DLD1 (cell line): ENCODE measurements around the gene PRR33.
"Not testable (repeated sequence)": the region's sequence is repeated elsewhere in the genome, so short reads cannot be mapped to it uniquely, and the experiment has no call there.

Source experiments
- in situ Hi-C: cut with HindIII; loops from 2 replicates; pipeline ENCODE4 v1.10.0; 2017; ENCODE audit warnings: low sequenced_read_pairs

The PRR33 gene

GRCh38 chr11:1890856-1891830 lies 552 bp downstream of the PRR33 start:
- in situ Hi-C loops, result no loop called here

DNA sequence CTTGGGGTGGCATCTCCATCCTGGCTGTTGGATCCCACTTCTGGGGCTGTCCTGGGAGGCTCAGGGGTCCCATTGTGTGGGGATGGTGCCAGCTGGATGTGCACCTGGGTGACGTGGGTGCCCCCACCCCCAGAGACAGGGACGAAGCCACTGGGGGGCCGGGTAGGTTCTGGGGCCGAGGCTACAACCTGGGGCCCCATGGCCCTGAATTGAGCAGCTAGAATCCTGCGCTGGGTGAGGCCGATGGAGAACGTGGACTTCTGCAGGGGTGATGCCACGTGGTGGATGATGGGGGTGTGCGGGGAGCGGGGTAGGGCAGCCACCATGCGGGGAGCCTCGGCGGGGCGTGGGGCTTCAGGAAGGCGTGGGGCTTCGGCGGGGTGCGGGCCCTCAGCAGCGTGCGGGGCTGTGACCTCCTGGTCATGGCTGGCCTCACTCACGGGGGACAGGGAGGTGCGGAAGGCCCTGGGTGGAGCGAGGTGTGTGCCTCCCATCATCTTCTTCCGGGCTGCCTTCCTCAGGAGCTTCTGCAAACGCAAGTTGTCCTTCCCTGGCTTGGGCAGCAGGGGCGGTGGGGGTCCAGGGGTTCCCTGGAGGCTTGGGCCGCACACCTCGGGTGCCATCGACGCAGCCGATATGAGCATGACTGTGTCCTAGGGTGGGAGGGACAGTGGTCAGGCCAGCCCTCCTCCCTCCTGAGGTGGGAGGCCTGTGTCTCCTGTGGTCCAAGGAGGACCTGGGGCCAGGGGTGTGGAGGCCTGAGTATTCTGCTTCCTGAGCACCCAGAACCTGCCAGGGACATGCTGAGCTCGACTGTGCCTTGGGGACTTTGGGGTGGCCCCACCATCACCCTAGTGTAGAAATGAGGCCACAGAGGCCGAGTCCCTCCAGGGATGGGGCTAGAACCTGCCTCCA lies 1.5 kb downstream of the PRR33 start:
- in situ Hi-C loops, result no loop called here

- in situ Hi-C loops, result no loop called here
These were observed 2.3 kb downstream of the PRR33 start for GRCh38 chr11:1889224-1889930.

GRCh38 chr11:1888811-1889210 lies 2.9 kb downstream of the PRR33 start:
- in situ Hi-C loops, result no loop called here

DNA sequence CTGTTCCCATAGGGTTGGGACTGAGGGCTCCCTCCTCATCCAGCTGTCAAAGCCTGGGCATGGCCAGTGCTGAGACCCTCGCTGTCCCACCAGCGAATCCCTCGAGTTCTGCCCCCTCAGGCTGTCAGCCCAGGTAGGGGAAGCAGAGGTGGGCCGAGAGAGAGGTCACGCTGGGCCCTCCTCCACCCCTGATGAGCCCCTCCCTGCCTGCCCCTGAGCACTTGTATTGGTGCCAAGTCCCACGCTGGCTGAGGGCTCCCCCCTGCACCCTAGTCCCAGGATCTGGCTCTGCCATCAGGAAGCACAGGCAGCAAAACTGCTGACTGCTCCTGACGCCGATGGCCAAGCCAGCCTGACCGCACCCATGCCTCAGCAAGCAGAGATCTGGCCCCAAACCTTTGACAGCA lies 3.3 kb downstream of the PRR33 start:
- in situ Hi-C loops, result no loop called here

DNA sequence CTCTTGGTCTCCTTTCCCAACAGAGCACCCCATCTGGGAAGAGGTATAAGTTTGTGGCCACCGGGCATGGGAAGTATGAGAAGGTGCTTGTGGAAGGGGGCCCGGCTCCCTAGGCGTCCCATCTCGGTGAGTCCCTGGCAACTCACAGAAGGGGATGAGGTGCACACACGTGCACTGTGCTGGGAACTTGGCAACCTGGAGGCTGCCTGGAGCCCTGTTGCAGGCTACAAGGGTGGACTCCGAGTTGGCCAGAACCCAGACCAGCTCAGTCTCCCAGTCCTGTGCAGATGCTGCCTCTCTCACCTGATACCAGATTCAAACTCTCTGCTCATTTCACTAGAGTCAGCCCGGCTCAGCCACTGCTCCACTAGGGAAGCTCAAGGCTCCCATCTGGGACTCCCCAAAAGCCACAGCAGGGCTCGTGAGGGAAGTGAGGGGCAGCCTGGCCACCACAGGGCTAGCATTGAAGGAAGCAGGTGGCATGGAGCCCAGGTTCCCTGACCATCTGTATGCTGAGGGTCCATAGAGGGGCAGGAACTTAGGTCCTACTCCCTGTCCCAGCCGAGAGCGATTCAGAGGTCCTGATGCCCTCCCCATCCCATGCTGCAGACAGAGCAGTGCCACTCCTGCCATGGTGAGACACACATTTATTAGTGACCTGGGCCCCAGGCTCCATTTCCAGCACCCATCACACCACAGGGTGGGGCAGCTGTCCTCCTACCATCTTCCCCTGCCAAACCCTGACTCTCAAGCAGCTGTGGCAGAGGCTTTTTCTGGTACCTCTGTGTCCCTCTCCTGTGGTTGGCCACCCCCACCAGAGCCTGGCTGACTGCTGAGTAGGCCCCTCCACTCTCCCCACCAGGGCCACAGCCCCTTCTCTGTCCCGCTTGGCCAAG lies 4.0 kb downstream of the PRR33 start:
- in situ Hi-C loops, result no loop called here

- in situ Hi-C loops, result not testable (repeated sequence)
These were observed 5.1 kb downstream of the PRR33 start for GRCh38 chr11:1886551-1886950.

- in situ Hi-C loops, result no loop called here
These were observed 7.4 kb downstream of the PRR33 start for GRCh38 chr11:1884303-1884700.

- in situ Hi-C loops, result no loop called here
These were observed 8.1 kb downstream of the PRR33 start for GRCh38 chr11:1883346-1884302.

DNA sequence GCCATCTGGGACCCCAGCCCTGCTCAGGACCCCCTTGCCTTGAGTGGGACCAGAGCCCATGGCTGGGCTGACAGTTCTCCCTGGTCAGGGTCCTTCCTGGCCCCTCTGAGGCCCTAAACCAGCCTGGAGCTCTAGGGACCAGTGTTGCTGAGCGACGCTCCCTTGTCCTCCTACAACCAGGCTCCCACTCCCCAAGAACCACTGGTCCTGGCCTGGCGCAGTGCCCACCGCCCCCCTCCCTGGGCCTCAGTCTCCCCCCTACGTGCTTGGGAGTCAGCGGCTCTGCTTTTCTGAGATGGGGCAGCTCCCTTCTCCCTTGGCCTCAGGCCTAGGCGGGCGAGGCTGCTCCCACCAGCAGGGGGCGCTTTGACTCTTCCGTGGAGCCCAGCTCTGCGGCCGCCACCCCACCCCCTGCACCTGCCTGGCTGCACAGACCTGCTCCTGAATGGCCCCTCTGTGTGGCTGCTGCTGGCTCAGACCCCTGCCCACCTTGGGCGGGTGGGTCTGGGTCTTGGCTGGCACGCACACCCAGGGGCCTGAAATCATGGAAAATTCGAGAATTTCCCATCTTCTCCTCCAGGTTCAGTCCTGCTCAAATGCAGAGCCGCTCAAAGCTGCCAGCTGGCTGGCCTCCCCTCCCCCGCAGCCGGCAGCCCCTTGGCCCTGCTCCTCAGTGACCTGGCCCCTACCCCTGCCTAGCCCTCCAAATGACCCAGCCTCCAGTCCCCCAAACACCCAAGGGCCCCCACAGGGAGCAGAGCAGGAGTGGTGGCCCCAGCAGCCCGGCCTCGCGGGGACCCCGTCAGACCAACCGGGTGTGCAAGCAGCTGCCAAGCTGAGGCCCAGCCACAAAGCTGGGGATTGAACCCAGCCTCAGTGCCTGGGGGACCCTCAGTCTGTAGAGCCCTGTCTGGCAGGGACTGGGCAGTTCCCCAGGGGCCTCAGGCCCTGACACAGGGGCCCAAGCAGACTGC lies 9.1 kb downstream of the PRR33 start:
- in situ Hi-C loops, result no loop called here

DNA sequence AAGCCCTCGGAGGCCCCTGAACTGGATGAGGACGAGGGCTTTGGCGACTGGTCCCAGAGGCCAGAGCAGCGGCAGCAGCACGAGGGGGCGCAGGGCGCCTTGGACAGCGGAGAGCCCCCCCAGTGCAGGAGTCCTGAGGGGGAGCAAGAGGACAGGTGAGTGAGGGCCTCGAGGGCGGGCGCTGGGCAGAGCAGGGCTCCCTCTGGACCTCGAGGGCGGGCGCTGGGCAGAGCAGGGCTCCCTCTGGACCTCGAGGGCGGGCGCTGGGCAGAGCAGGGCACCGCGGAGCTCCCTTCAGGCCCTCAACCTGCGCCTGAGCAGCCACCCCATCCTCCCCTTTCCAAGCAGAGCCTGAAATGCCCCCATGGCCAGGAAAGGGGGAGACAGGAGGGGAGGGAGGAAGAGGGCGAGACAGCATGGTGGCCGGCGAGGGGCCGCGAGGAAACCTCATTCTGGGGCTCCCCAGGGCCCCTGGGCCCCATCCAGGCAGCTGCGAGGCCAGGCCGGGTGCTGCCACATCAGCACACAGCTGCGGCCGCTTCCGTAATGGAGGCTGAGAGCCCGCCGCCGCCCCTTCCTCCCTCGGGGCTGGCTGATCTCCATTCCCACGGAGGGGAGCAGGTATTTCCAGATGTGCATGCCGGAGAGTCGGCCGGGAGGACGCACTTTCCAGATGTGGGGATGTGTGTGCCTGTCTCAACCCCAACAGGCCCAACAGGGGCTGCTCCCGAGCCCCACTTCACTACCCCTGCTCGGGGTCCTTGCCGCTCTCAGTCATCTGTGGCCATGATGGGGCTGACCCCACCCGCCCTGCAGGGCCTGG lies 10.0 kb downstream of the PRR33 start:
- in situ Hi-C loops, result no loop called here

GRCh38 chr11:1880746-1881441 lies 10.8 kb downstream of the PRR33 start:
- in situ Hi-C loops, result no loop called here

- in situ Hi-C loops, result no loop called here
These were observed 11.6 kb downstream of the PRR33 start for GRCh38 chr11:1879941-1880720.

- in situ Hi-C loops, result no loop called here
These were observed 12.3 kb downstream of the PRR33 start for GRCh38 chr11:1879342-1879940.
